IMR-90 (cell line): Measurements from ENCODE around the gene VAV3. TPM values are rescaled to one million over a fixed set of nuclear protein-coding genes. Genes with fewer than 3 reads are reported as not detected.

ENCODE experiments used
- ATAC-seq: fragments of 200-7000 bp; cut with Tn5 transposase; 2 replicates; pipeline ENCODE4 v1.9.1; 2020; ENCODE audit warnings: low read depth, mild to moderate bottlenecking, moderate library complexity
- BruUV-seq: library from RNA; stranded (reverse); fragments of 400-500 nt; replicated peaks from 2 replicates; lab custom pipeline; 2021; lab: Mats Ljungman, UMichigan
- CTCF ChIA-PET: fragments of 300-600 bp; formaldehyde crosslinking; extraction: SDS; loops from one replicate; lab custom pipeline; 2021; ENCODE audit warnings: antibody characterized with exemption; lab: Yijun Ruan, JAX
- POLR2A ChIA-PET: fragments of 300-600 bp; sonication (Branson Sonifier 250); formaldehyde crosslinking; loops from one replicate; lab custom pipeline; 2022; ENCODE audit warnings: antibody characterized with exemption; ENCODE audit not compliant: unreplicated experiment; lab: Charles Lee
- DNase-seq: peaks from one replicate; pipeline ENCODE4 v3.0.0; 2013
- H2AFZ ChIP-seq: replicated peaks from 2 replicates; pipeline ENCODE3; 2013; ENCODE audit warnings: low read length, mild to moderate bottlenecking; ENCODE audit not compliant: poor library complexity
- H2AK5ac ChIP-seq: 2 replicates; pipeline ENCODE4 v1.6.1; 2013; ENCODE audit warnings: low read depth, low read length, inconsistent platforms
- H2AK9ac ChIP-seq: replicated peaks from 2 replicates; pipeline ENCODE3; 2013; ENCODE audit warnings: mild to moderate bottlenecking, low read depth, low read length, moderate library complexity; ENCODE audit not compliant: poor library complexity
- H2BK120ac ChIP-seq: 2 replicates; pipeline ENCODE4 v1.6.1; 2013; ENCODE audit warnings: low read depth, low read length, inconsistent platforms
- H2BK15ac ChIP-seq: 3 replicates; pipeline ENCODE4 v1.6.1; 2013; ENCODE audit warnings: low read depth, low read length, inconsistent platforms
- H2BK20ac ChIP-seq: 2 replicates; pipeline ENCODE4 v1.6.1; 2013; ENCODE audit warnings: low read depth, mild to moderate bottlenecking, inconsistent platforms, low read length, moderate library complexity
- H2BK5ac ChIP-seq: 2 replicates; pipeline ENCODE4 v1.6.1; 2013; ENCODE audit warnings: mild to moderate bottlenecking, low read depth, low read length, inconsistent platforms; ENCODE audit not compliant: poor library complexity, severe bottlenecking
- H3K14ac ChIP-seq: replicated peaks from 2 replicates; pipeline ENCODE4 v1.6.1; 2013; ENCODE audit warnings: low read depth, low read length, inconsistent platforms
- H3K18ac ChIP-seq: 2 replicates; pipeline ENCODE4 v1.6.1; 2013; ENCODE audit warnings: low read depth, low read length, control low read depth
- H3K23ac ChIP-seq: 2 replicates; pipeline ENCODE4 v1.6.1; 2013; ENCODE audit warnings: low read depth, low read length, inconsistent platforms
- H3K27ac ChIP-seq: 2 replicates; pipeline ENCODE4 v1.5.1; 2013; ENCODE audit warnings: mild to moderate bottlenecking, control low read depth, low read length; ENCODE audit not compliant: insufficient read depth
- H3K27me3 ChIP-seq: 2 replicates; pipeline ENCODE4 v1.6.1; 2013; ENCODE audit warnings: low read length; ENCODE audit not compliant: control insufficient read depth, insufficient read depth
- H3K36me3 ChIP-seq: 2 replicates; pipeline ENCODE4 v1.6.1; 2013; ENCODE audit warnings: low read length, mixed read lengths; ENCODE audit not compliant: control insufficient read depth, insufficient read depth
- H3K4ac ChIP-seq: 2 replicates; pipeline ENCODE4 v1.6.1; 2013; ENCODE audit warnings: low read depth, low read length, inconsistent platforms
- H3K4me1 ChIP-seq: 2 replicates; pipeline ENCODE4 v1.6.1; 2013; ENCODE audit warnings: low read length, mixed read lengths; ENCODE audit not compliant: control insufficient read depth, insufficient read depth
- H3K4me2 ChIP-seq: 2 replicates; pipeline ENCODE4 v1.6.1; 2013; ENCODE audit warnings: low read depth, mild to moderate bottlenecking, control low read depth, low read length, moderate library complexity
- H3K4me3 ChIP-seq: 2 replicates; pipeline ENCODE4 v1.5.1; 2013; ENCODE audit warnings: low read depth, mild to moderate bottlenecking, control low read depth, low read length, moderate library complexity; ENCODE audit not compliant: insufficient read depth
- H3K56ac ChIP-seq: 2 replicates; pipeline ENCODE4 v1.6.1; 2013; ENCODE audit warnings: low read length, inconsistent platforms; ENCODE audit not compliant: insufficient read depth; ENCODE audit errors: extremely low read depth
- H3K79me1 ChIP-seq, 2 experiments: 2 replicates each; pipeline ENCODE4 v1.6.1; 2013; ENCODE audit warnings: low read length in 2 of 2, inconsistent platforms in 1 of 2, low read depth in 1 of 2
- H3K9ac ChIP-seq: 2 replicates; pipeline ENCODE4 v1.6.1; 2013; ENCODE audit warnings: low read depth, low read length, control low read depth
- H3K9me1 ChIP-seq: 2 replicates; pipeline ENCODE4 v1.6.1; 2013; ENCODE audit warnings: low read length, inconsistent platforms; ENCODE audit not compliant: insufficient read depth
- H3K9me3 ChIP-seq: 2 replicates; pipeline ENCODE4 v1.6.1; 2013; ENCODE audit warnings: low read length; ENCODE audit not compliant: control insufficient read depth, insufficient read depth
- H4K20me1 ChIP-seq: 2 replicates; pipeline ENCODE4 v1.6.1; 2013; ENCODE audit warnings: low read length, inconsistent platforms; ENCODE audit not compliant: insufficient read depth
- H4K5ac ChIP-seq: 2 replicates; pipeline ENCODE4 v1.6.1; 2013; ENCODE audit warnings: mild to moderate bottlenecking, low read depth, low read length, control low read depth
- H4K8ac ChIP-seq, 2 experiments: 2 replicates each; pipeline ENCODE4 v1.6.1; 2013; ENCODE audit warnings: low read depth in 2 of 2, low read length in 2 of 2, control low read depth in 1 of 2, inconsistent platforms in 1 of 2
- H4K91ac ChIP-seq: 2 replicates; pipeline ENCODE4 v1.6.1; 2013; ENCODE audit warnings: low read depth, low read length, inconsistent platforms; ENCODE audit not compliant: insufficient read depth
- BHLHE40 ChIP-seq: fragments of 150-350 bp; IDR thresholded peaks from 2 replicates; pipeline ENCODE4 v1.6.1; 2016; ENCODE audit warnings: mild to moderate bottlenecking, low read depth, low read length
- CEBPB ChIP-seq: IDR thresholded peaks from 2 replicates; pipeline ENCODE4 v1.6.1; 2012; ENCODE audit warnings: low read depth, low read length, improper control_type of control experiment
- ELK1 ChIP-seq: fragments of 150-350 bp; IDR thresholded peaks from 2 replicates; pipeline ENCODE4 v1.6.1; 2016; ENCODE audit warnings: low read depth, mild to moderate bottlenecking, low read length, moderate library complexity, borderline replicate concordance
- MAFK ChIP-seq: IDR thresholded peaks from 2 replicates; pipeline ENCODE4 v1.6.1; 2012; ENCODE audit warnings: low read depth, low read length, improper control_type of control experiment
- MAZ ChIP-seq: IDR thresholded peaks from 2 replicates; pipeline ENCODE4 v1.6.1; 2012; ENCODE audit warnings: low read depth, mild to moderate bottlenecking, low read length, improper control_type of control experiment, moderate library complexity, borderline replicate concordance
- NFE2L2 ChIP-seq: fragments of 150-350 bp; IDR thresholded peaks from 2 replicates; pipeline ENCODE4 v1.6.1; 2016; ENCODE audit warnings: low read depth, mild to moderate bottlenecking, low read length
- POLR2A ChIP-seq: IDR thresholded peaks from 2 replicates; pipeline ENCODE4 v1.6.1; 2012; ENCODE audit warnings: mild to moderate bottlenecking, low read depth, low read length
- RAD21 ChIP-seq: IDR thresholded peaks from 2 replicates; pipeline ENCODE4 v1.6.1; 2012; ENCODE audit warnings: low read length, improper control_type of control experiment
- RFX5 ChIP-seq: IDR thresholded peaks from 2 replicates; pipeline ENCODE4 v1.8.0; 2012; ENCODE audit warnings: low read depth, mild to moderate bottlenecking, low read length, moderate library complexity
- WGBS, 2 experiments: methylation state at CpG; one replicate each; pipeline versions ENCODE4 v1.1.5 to v1.1.7; 2013; ENCODE audit warnings: missing lambda C conversion rate in 2 of 2; ENCODE audit not compliant: insufficient read length in 1 of 2; ENCODE audit errors: extremely low coverage in 2 of 2; 5-methylcytosine and 5-hydroxymethylcytosine counted together
- dilution Hi-C: fragments of 300-500 bp; cut with HindIII; formaldehyde crosslinking; loops from one replicate; pipeline ENCODE4 v1.14.3; 2018; ENCODE audit warnings: low sequenced_read_pairs; ENCODE audit not compliant: unreplicated experiment
- in situ Hi-C: fragments of 300-500 bp; cut with MboI; formaldehyde crosslinking; loops from 3 replicates; pipeline ENCODE4 v1.14.3; 2019; ENCODE audit warnings: low sequenced_read_pairs, inconsistent platforms, mixed read lengths
- intact Hi-C: fragments of 100-400 bp; cut with micrococcal nuclease; formaldehyde crosslinking; loops from 2 replicates; pipeline ENCODE4 v1.10.0; 2022
- polyA plus RNA-seq, 3 experiments: library from polyadenylated mRNA; depleted of rRNA; stranded (reverse); fragments of >200 nt; gene quantifications; 2 replicates each; pipeline ENCODE4 v1.2.3, GENCODE V29; 2012; ENCODE audit warnings: low replicate concordance in 1 of 3
- total RNA-seq: library from RNA; depleted of rRNA; stranded (reverse); fragments of >200 nt; gene quantifications from 2 replicates; pipeline ENCODE4 v1.2.3, GENCODE V29; 2012

VAV3 gene
- total and polyA plus RNA-seq, 2 of the 4 experiments (the other 2 are of a cell fraction): 0.12 to 0.18 TPM

GRCh38 chr1:107544285-107544684 lies 420.7 kb downstream of the VAV3 start:
- H4K20me1 ChIP-seq: no peaks in the 10 kb centered on the region
- H2AFZ ChIP-seq: no peak overlapping the region
- no peak overlapping the region for H2BK120ac ChIP-seq
- ATAC-seq (no peak), DNase-seq (no peak)
- H3K4ac ChIP-seq: no peak overlapping the region
- H3K27me3 ChIP-seq: no peaks in the 10 kb centered on the region
- TF ChIP-seq RFX5 (no peak), NFE2L2 (no peak), ELK1 (no peak), MAZ (no peak), BHLHE40 (no peak), CEBPB (no peak), POLR2A (no peak), RAD21 (no peak), MAFK (no peak)
- 80% methylated on average over 1 of the region's 4 CpGs; no CpG with 5 or more reads in 1 of the 2 experiments for WGBS, 2 experiments
- no peak overlapping the region for H3K14ac ChIP-seq
- H3K4me1 ChIP-seq: no peaks in the 10 kb centered on the region
- in situ Hi-C loops (no loop called here), intact Hi-C loops (no loop called here), dilution Hi-C loops (no loop called here)
- H3K56ac ChIP-seq: no peak overlapping the region
- ChIA-PET CTCF (no interaction called here), POLR2A (no interaction called here)
- H3K23ac ChIP-seq: no peak overlapping the region
- no peak overlapping the region for H4K8ac ChIP-seq
- H3K18ac ChIP-seq: no peak overlapping the region
- H2BK5ac ChIP-seq: no peak overlapping the region
- no peaks in the 10 kb centered on the region for H3K9me1 ChIP-seq
- no peak overlapping the region for H3K27ac ChIP-seq
- H3K9me3 ChIP-seq: no peaks in the 10 kb centered on the region
- H2AK5ac ChIP-seq: no peak overlapping the region
- no peaks in the 10 kb centered on the region for H3K79me1 ChIP-seq
- BruUV-seq: no TSS peak
- H3K36me3 ChIP-seq: no peaks in the 10 kb centered on the region
- H3K4me2 ChIP-seq: no peak overlapping the region
- no peak overlapping the region for H2BK20ac ChIP-seq
- H3K4me3 ChIP-seq: no peak overlapping the region
- H2AK9ac ChIP-seq: no peak overlapping the region
- no peak overlapping the region for H2BK15ac ChIP-seq
- no peak overlapping the region for H3K9ac ChIP-seq
- no peak overlapping the region for H4K5ac ChIP-seq
- H4K91ac ChIP-seq: no peak overlapping the region
